Fibroblast of lung (primary cell): ENCODE results near the gene ARF5. TPM values are rescaled to one million over a fixed set of nuclear protein-coding genes. Genes with fewer than 3 reads are reported as not detected.

ENCODE experiments used
- DNase-seq, 2 donors: peaks; one replicate each; pipeline versions ENCODE4 v3.0.0 to v3.0.0-alpha.2; 2010; ENCODE audit warnings: low read depth in 2 of 2
- H2AFZ ChIP-seq: 2 replicates; pipeline ENCODE4 v1.5.1; 2012; ENCODE audit warnings: low read length, control low read depth, inconsistent platforms
- H3K27ac ChIP-seq: 2 replicates; pipeline ENCODE4 v1.5.1; 2011; ENCODE audit warnings: low read length, control low read depth; ENCODE audit not compliant: insufficient read depth
- H3K27me3 ChIP-seq: 2 replicates; pipeline ENCODE4 v1.5.1; 2011; ENCODE audit warnings: mild to moderate bottlenecking, low read length; ENCODE audit not compliant: control insufficient read depth, insufficient read depth
- H3K36me3 ChIP-seq: 2 replicates; pipeline ENCODE4 v1.5.1; 2011; ENCODE audit warnings: low read length; ENCODE audit not compliant: control insufficient read depth, insufficient read depth
- H3K4me1 ChIP-seq: 2 replicates; pipeline ENCODE4 v1.5.1; 2011; ENCODE audit warnings: low read length; ENCODE audit not compliant: control insufficient read depth, insufficient read depth; ENCODE audit errors: extremely low read depth
- H3K4me2 ChIP-seq: 2 replicates; pipeline ENCODE4 v1.5.1; 2011; ENCODE audit warnings: low read length, control low read depth; ENCODE audit not compliant: insufficient read depth; ENCODE audit errors: extremely low read depth
- H3K4me3 ChIP-seq, 4 experiments: fragments of 200-600 bp in 1 of 4; sonication (generic) in 1 of 4; replicated peaks in 1 of 4; 2 replicates each; pipeline ENCODE4 v1.5.1; 2011 to 2016; ENCODE audit warnings: low read length in 4 of 4, low read depth in 3 of 4, mild to moderate bottlenecking in 3 of 4, control low read depth in 2 of 4, inconsistent platforms in 1 of 4, mixed read lengths in 1 of 4; ENCODE audit not compliant: insufficient read depth in 1 of 4; ENCODE audit errors: control extremely low read depth in 1 of 4
- H3K79me2 ChIP-seq: 2 replicates; pipeline ENCODE4 v1.5.1; 2012; ENCODE audit warnings: mild to moderate bottlenecking, low read length, inconsistent platforms; ENCODE audit not compliant: control insufficient read depth, insufficient read depth
- H3K9ac ChIP-seq: 2 replicates; pipeline ENCODE4 v1.5.1; 2011; ENCODE audit warnings: mild to moderate bottlenecking, low read length, control low read depth; ENCODE audit not compliant: insufficient read depth
- H3K9me3 ChIP-seq: 2 replicates; pipeline ENCODE4 v1.5.1; 2012; ENCODE audit warnings: low read depth, low read length; ENCODE audit not compliant: control insufficient read depth, insufficient read depth
- H4K20me1 ChIP-seq: 2 replicates; pipeline ENCODE4 v1.5.1; 2011; ENCODE audit warnings: low read length; ENCODE audit not compliant: control insufficient read depth, insufficient read depth; ENCODE audit errors: extremely low read depth
- EZH2 ChIP-seq: IDR thresholded peaks from 2 replicates; pipeline ENCODE4 v1.5.1; 2012; ENCODE audit warnings: low read length, control low read depth, mild to moderate bottlenecking; ENCODE audit errors: missing control alignments
- polyA plus RNA-seq, 2 donors: library from polyadenylated mRNA; depleted of rRNA in 1 of 2; stranded (reverse) in 1 of 2; unstranded in 1 of 2; fragments of >200 nt; gene quantifications; 2 replicates each; pipeline ENCODE4 v1.2.1, GENCODE V29; 2011 to 2012; ENCODE audit warnings: missing spikeins in 1 of 2
- total RNA-seq: library from RNA; depleted of rRNA; stranded (reverse); fragments of >200 nt; gene quantifications from 2 replicates; pipeline ENCODE4 v1.2.1, GENCODE V29; 2014
- TF ChIP-seq, protein P1 (sequence below), 2 donors: IDR thresholded peaks in 1 of 2; conservative IDR thresholded peaks in 1 of 2; 1 replicate in 1 of 2; 2 replicates in 1 of 2; pipeline ENCODE4 v1.5.1; 2011 to 2012; ENCODE audit warnings: low read length in 2 of 2, control low read depth in 1 of 2, inconsistent platforms in 1 of 2, low read depth in 1 of 2, mild to moderate bottlenecking in 1 of 2

Gene ARF5
- total and polyA plus RNA-seq, 2 donors (not counting 1 experiment from before 2014, with no cell fraction given): 113 to 185 TPM

DNA sequence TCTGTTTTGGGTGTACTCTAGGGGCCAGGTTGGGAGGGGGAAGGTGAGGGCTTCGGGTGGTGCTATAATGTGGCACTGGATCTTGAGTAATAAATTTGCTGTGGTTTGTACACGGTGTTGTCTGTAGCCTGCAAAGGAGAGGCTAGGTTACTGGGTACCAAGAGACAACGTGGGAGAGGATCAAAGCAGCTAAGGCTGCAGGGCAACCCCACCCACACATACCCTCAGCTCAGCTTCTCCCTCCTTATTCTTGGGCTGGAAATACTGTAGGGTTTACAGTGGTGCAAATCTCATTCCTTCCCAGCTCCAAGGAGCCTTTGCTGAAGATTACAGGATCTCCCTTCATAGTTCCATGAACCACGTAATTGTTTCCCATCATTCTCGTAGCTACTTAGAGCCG, 3.4 kb downstream of the ARF5 start:
- Histone ChIP-seq H3K4me3 (no peak overlapping the region), H3K4me1 (no peaks in the 10 kb centered on the region), H2AFZ (no peak overlapping the region), H4K20me1 (no peaks in the 10 kb centered on the region), H3K36me3 (peaks cover 6% of the 10 kb centered on the region), H3K9ac (no peak overlapping the region), H3K9me3 (no peaks in the 10 kb centered on the region), H3K79me2 (peaks cover 6% of the 10 kb centered on the region), H3K4me2 (no peak overlapping the region), H3K27ac (no peak overlapping the region), H3K27me3 (no peaks in the 10 kb centered on the region)
- DNase-seq: no peak
- TF ChIP-seq EZH2: no peak
- TF ChIP-seq, protein P1, sequence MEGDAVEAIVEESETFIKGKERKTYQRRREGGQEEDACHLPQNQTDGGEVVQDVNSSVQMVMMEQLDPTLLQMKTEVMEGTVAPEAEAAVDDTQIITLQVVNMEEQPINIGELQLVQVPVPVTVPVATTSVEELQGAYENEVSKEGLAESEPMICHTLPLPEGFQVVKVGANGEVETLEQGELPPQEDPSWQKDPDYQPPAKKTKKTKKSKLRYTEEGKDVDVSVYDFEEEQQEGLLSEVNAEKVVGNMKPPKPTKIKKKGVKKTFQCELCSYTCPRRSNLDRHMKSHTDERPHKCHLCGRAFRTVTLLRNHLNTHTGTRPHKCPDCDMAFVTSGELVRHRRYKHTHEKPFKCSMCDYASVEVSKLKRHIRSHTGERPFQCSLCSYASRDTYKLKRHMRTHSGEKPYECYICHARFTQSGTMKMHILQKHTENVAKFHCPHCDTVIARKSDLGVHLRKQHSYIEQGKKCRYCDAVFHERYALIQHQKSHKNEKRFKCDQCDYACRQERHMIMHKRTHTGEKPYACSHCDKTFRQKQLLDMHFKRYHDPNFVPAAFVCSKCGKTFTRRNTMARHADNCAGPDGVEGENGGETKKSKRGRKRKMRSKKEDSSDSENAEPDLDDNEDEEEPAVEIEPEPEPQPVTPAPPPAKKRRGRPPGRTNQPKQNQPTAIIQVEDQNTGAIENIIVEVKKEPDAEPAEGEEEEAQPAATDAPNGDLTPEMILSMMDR (conservative IDR thresholded peaks at IDR 0.05 in 1 of 2, IDR thresholded peaks at IDR 0.05 in 1 of 2; ENCODE audit: low read depth in 1 of 2, low read length in 2 of 2): no peak

DNA sequence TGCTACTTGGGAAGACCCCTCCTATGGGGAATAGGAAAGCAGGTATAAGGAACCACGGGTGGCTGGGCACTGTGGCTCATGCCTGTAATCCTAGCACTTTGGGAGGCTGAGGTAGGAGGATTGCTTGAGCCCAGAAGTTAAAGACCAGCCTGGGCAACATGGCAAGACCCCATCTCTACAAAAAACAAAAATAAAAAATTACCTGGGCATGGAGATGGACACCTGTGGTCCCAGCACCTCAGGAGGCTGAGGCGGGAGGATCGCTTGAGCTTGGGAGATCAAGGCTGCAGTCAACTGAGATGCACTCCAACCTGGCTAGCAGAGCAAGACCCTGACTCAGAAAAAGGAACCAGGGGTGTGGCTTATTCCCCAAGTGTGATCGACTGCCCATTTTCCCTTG, 4.3 kb downstream of the ARF5 start:
- H3K4me2 ChIP-seq: no peak overlapping the region
- H3K9me3 ChIP-seq: no peaks in the 10 kb centered on the region
- H3K27ac ChIP-seq: no peak overlapping the region
- H3K27me3 ChIP-seq: no peaks in the 10 kb centered on the region
- H3K4me1 ChIP-seq: no peaks in the 10 kb centered on the region
- peaks cover 6% of the 10 kb centered on the region for H3K36me3 ChIP-seq
- no peak overlapping the region for H3K4me3 ChIP-seq
- H3K79me2 ChIP-seq: peaks cover 6% of the 10 kb centered on the region
- no peak for TF ChIP-seq EZH2
- TF ChIP-seq, protein P1 (conservative IDR thresholded peaks at IDR 0.05 in 1 of 2, IDR thresholded peaks at IDR 0.05 in 1 of 2; ENCODE audit: low read depth in 1 of 2, low read length in 2 of 2): no peak
- H3K9ac ChIP-seq: no peak overlapping the region
- H4K20me1 ChIP-seq: no peaks in the 10 kb centered on the region
- no peak for DNase-seq
- no peak overlapping the region for H2AFZ ChIP-seq

DNA sequence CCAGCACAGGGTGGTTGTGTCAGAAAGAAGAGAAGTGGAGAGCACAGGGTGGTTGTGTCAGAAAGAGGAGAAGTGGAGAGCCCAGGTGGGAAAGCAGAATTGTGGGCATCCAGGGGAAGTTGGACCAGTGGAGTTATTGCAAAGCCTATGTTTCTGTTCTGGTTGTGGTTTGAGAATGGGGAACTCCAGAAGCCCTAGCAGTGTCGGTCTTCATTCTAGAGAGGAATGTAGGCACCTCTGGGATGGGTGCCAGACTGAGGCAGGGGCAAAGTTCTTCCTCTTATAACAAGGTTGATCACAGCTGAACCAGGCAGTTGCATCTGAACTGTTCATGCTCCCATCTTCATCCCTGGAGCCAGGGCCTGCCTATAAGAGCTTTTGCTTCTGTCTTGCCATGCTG, 6.3 kb downstream of the ARF5 start:
- no peak for TF ChIP-seq EZH2
- H3K9me3 ChIP-seq: no peaks in the 10 kb centered on the region
- no peaks in the 10 kb centered on the region for H3K27me3 ChIP-seq
- H3K4me2 ChIP-seq: no peak overlapping the region
- no peak overlapping the region for H3K27ac ChIP-seq
- H3K79me2 ChIP-seq: no peaks in the 10 kb centered on the region
- H3K9ac ChIP-seq: no peak overlapping the region
- no peak overlapping the region for H3K4me3 ChIP-seq
- no peaks in the 10 kb centered on the region for H4K20me1 ChIP-seq
- no peaks in the 10 kb centered on the region for H3K4me1 ChIP-seq
- DNase-seq: no peak
- peaks cover 6% of the 10 kb centered on the region for H3K36me3 ChIP-seq
- H2AFZ ChIP-seq: no peak overlapping the region
